ENCODE measurements around the gene KDR.

The KDR gene

GRCh38 chr4:55124322-55125076 lies 896 bp downstream of the KDR start:
- TF ChIP-seq CTCF (IDR thresholded peaks at IDR 0.05; ENCODE audit: control insufficient read depth, extremely low read depth, insufficient read depth): no peak
- H3K4me3 ChIP-seq (ENCODE audit: low read depth, low read length): no peak overlapping the region
- DNase-seq (ENCODE audit: low read depth): no peak

GRCh38 chr4:55123791-55124190 lies 1.6 kb downstream of the KDR start:
- DNase-seq (ENCODE audit: low read depth): no peak
- H3K4me3 ChIP-seq (ENCODE audit: low read depth, low read length): no peak overlapping the region
- no peak for TF ChIP-seq CTCF (IDR thresholded peaks at IDR 0.05; ENCODE audit: control insufficient read depth, extremely low read depth, insufficient read depth)

- H3K4me3 ChIP-seq (ENCODE audit: low read depth, low read length): no peak overlapping the region
- TF ChIP-seq CTCF (IDR thresholded peaks at IDR 0.05; ENCODE audit: control insufficient read depth, extremely low read depth, insufficient read depth): no peak
- peak; percentile 90 for DNase-seq (ENCODE audit: low read depth)
These were observed 3.2 kb downstream of the KDR start for GRCh38 chr4:55122235-55122634.

- H3K4me3 ChIP-seq (ENCODE audit: low read depth, low read length): no peak overlapping the region
- TF ChIP-seq CTCF (IDR thresholded peaks at IDR 0.05; ENCODE audit: control insufficient read depth, extremely low read depth, insufficient read depth): no peak
- no peak for DNase-seq (ENCODE audit: low read depth)
These were observed 4.1 kb downstream of the KDR start for GRCh38 chr4:55121246-55121645.

- DNase-seq (ENCODE audit: low read depth): no peak
- no peak overlapping the region for H3K4me3 ChIP-seq (ENCODE audit: low read depth, low read length)
- TF ChIP-seq CTCF (IDR thresholded peaks at IDR 0.05; ENCODE audit: control insufficient read depth, extremely low read depth, insufficient read depth): no peak
These were observed 7.0 kb downstream of the KDR start for GRCh38 chr4:55118397-55118796.

- DNase-seq (ENCODE audit: low read depth): no peak
- TF ChIP-seq CTCF (IDR thresholded peaks at IDR 0.05; ENCODE audit: control insufficient read depth, extremely low read depth, insufficient read depth): no peak
- H3K4me3 ChIP-seq (ENCODE audit: low read depth, low read length): no peak overlapping the region
These were observed 7.9 kb downstream of the KDR start for GRCh38 chr4:55117511-55117910.

GRCh38 chr4:55116450-55116849 lies 8.9 kb downstream of the KDR start:
- no peak overlapping the region for H3K4me3 ChIP-seq (ENCODE audit: low read depth, low read length)
- TF ChIP-seq CTCF (IDR thresholded peaks at IDR 0.05; ENCODE audit: control insufficient read depth, extremely low read depth, insufficient read depth): no peak
- DNase-seq (ENCODE audit: low read depth): no peak
